ENCODE data around the gene FNTB.

GRCh38 chr14:65075628-65076325 is 89.1 kb downstream of the FNTB start:
- TF ChIP-seq CEBPB (IDR thresholded peaks at IDR 0.05) (no peak), CREB1 (IDR thresholded peaks at IDR 0.05; ENCODE audit: low read depth) (no peak), REST (IDR thresholded peaks at IDR 0.05; ENCODE audit: low read depth) (no peak), EGR1 (IDR thresholded peaks at IDR 0.05) (no peak), TCF12 (IDR thresholded peaks at IDR 0.05; ENCODE audit: low read depth) (no peak), TAF1 (IDR thresholded peaks at IDR 0.05; ENCODE audit: low read depth) (no peak), TEAD4 (IDR thresholded peaks at IDR 0.05) (no peak), RAD21 (IDR thresholded peaks at IDR 0.05; ENCODE audit: low read depth) (no peak), USF1 (IDR thresholded peaks at IDR 0.05) (no peak)
